HCT116 (cell line): ENCODE data around the gene CHM. TPM values are rescaled to one million over a fixed set of nuclear protein-coding genes. Genes with fewer than 3 reads are reported as not detected.

Experiments used
- ATAC-seq: fragments of 200-7000 bp; cut with Tn5 transposase; 2 replicates; pipeline ENCODE4 v1.9.1; 2020; ENCODE audit warnings: mild to moderate bottlenecking, moderate library complexity
- BruUV-seq: library from RNA; stranded (reverse); fragments of 400-500 nt; replicated peaks from 2 replicates; lab custom pipeline; 2021; lab: Mats Ljungman, UMichigan
- CTCF ChIA-PET: fragments of 300-600 bp; sonication (Branson Sonifier 250); formaldehyde crosslinking; loops from one replicate; lab custom pipeline; 2021; ENCODE audit warnings: antibody characterized with exemption; lab: Charles Lee
- POLR2A ChIA-PET: fragments of 300-600, 350-600 bp; sonication (Branson Sonifier 250); formaldehyde crosslinking; loops from one replicate; lab custom pipeline; 2021; ENCODE audit warnings: antibody characterized with exemption; lab: Charles Lee
- RAD21 ChIA-PET, 2 experiments: fragments of 300-600 bp; sonication (Branson Sonifier 250); formaldehyde crosslinking; loops; one replicate each; lab custom pipeline; 2023; ENCODE audit warnings: low total read pairs in 2 of 2; ENCODE audit not compliant: uncharacterized antibody in 2 of 2, unreplicated experiment in 2 of 2, low non-redundant PET in 1 of 2; lab: Charles Lee
- DNase-seq: peaks from one replicate; pipeline ENCODE4 v3.0.0-alpha.2; 2010; ENCODE audit warnings: low read depth, low spot score
- H2AFZ ChIP-seq: fragments of 200-600 bp; shearing (Covaris generic), sonication (generic); 2 replicates; pipeline ENCODE4 v1.6.1; 2017; ENCODE audit warnings: low read depth, mixed run types, mixed read lengths, antibody characterized with exemption, low read length; ENCODE audit not compliant: poor library complexity, severe bottlenecking
- H3K27ac ChIP-seq: 2 replicates; pipeline ENCODE4 v1.5.1; 2012; ENCODE audit warnings: low read depth, low read length
- H3K27me3 ChIP-seq: fragments of 200-600 bp; sonication (generic); 2 replicates; pipeline ENCODE4 v1.6.1; 2016; ENCODE audit warnings: mixed run types, low read length, mixed read lengths; ENCODE audit not compliant: insufficient read depth
- H3K36me3 ChIP-seq, 2 experiments: fragments of 200-500 bp in 1 of 2; fragments of 200-600 bp in 1 of 2; sonication (Bioruptor generic) in 1 of 2; sonication (generic) in 1 of 2; 2 replicates each; pipeline versions ENCODE4 v1.5.1 to v1.6.1; 2014 to 2016; ENCODE audit warnings: low read length in 2 of 2, inconsistent platforms in 1 of 2, mixed read lengths in 1 of 2, mixed run types in 1 of 2; ENCODE audit not compliant: insufficient read depth in 2 of 2, control insufficient read depth in 1 of 2
- H3K4me1 ChIP-seq, 2 experiments: fragments of 200-600 bp in 1 of 2; sonication (generic) in 1 of 2; 2 replicates each; pipeline versions ENCODE4 v1.5.1 to v1.6.1; 2012 to 2017; ENCODE audit warnings: low read length in 2 of 2, inconsistent platforms in 1 of 2, mild to moderate bottlenecking in 1 of 2, mixed read lengths in 1 of 2, mixed run types in 1 of 2, moderate library complexity in 1 of 2; ENCODE audit not compliant: insufficient read depth in 2 of 2, control insufficient read depth in 1 of 2
- H3K4me2 ChIP-seq: fragments of 200-600 bp; sonication (generic); 2 replicates; pipeline ENCODE4 v1.6.1; 2017; ENCODE audit warnings: mixed run types, low read length, mixed read lengths
- H3K4me3 ChIP-seq, 2 experiments: fragments of 200-600 bp in 1 of 2; sonication (generic) in 1 of 2; replicated peaks in 1 of 2; 2 replicates each; pipeline ENCODE4 v1.5.1; 2011 to 2016; ENCODE audit warnings: low read length in 2 of 2, control low read depth in 1 of 2, low read depth in 1 of 2, mild to moderate bottlenecking in 1 of 2, mixed read lengths in 1 of 2, mixed run types in 1 of 2
- H3K79me2 ChIP-seq: fragments of 200-600 bp; sonication (generic); 2 replicates; pipeline ENCODE4 v1.6.1; 2017; ENCODE audit warnings: mild to moderate bottlenecking, mixed run types, low read length, moderate library complexity, mixed read lengths; ENCODE audit not compliant: insufficient read depth
- H3K9ac ChIP-seq: fragments of 200-600 bp; sonication (generic); 2 replicates; pipeline ENCODE4 v1.6.1; 2016; ENCODE audit warnings: low read length, mixed read lengths
- H3K9me2 ChIP-seq: fragments of 200-600 bp; sonication (generic), shearing (Covaris generic); 2 replicates; pipeline ENCODE4 v1.6.1; 2017; ENCODE audit warnings: mixed run types, mild to moderate bottlenecking, moderate library complexity; ENCODE audit not compliant: insufficient read depth
- H3K9me3 ChIP-seq, 2 experiments: fragments of 200-500 bp in 1 of 2; fragments of 200-600 bp in 1 of 2; sonication (Bioruptor generic) in 1 of 2; sonication (generic) in 1 of 2; 2 replicates each; pipeline ENCODE4 v1.6.1; 2014 to 2017; ENCODE audit warnings: low read length in 2 of 2, mixed read lengths in 2 of 2, inconsistent platforms in 1 of 2, low read depth in 1 of 2, mild to moderate bottlenecking in 1 of 2, mixed run types in 1 of 2, moderate library complexity in 1 of 2; ENCODE audit not compliant: control insufficient read depth in 1 of 2, insufficient read depth in 1 of 2
- H4K20me1 ChIP-seq: fragments of 200-600 bp; sonication (generic), shearing (Covaris generic); 2 replicates; pipeline ENCODE4 v1.6.1; 2017; ENCODE audit warnings: mixed run types, mild to moderate bottlenecking, moderate library complexity; ENCODE audit not compliant: insufficient read depth
- ATF3 ChIP-seq: IDR thresholded peaks from 2 replicates; pipeline ENCODE4 v1.6.1; 2012
- CBX3 ChIP-seq: IDR thresholded peaks from 2 replicates; pipeline ENCODE4 v1.6.1; 2012; ENCODE audit warnings: low read depth
- CEBPB ChIP-seq: IDR thresholded peaks from 2 replicates; pipeline ENCODE4 v1.6.1; 2012; ENCODE audit warnings: low read depth
- FOSL1 ChIP-seq: IDR thresholded peaks from 2 replicates; pipeline ENCODE4 v1.6.1; 2012; ENCODE audit warnings: low read depth
- REST ChIP-seq: IDR thresholded peaks from 2 replicates; pipeline ENCODE4 v1.6.1; 2012; ENCODE audit warnings: low read depth
- ZBTB33 ChIP-seq: IDR thresholded peaks from 2 replicates; pipeline ENCODE4 v1.6.1; 2011; ENCODE audit warnings: mild to moderate bottlenecking, low read length, moderate library complexity; ENCODE audit not compliant: insufficient replicate concordance; ENCODE audit errors: extremely low read depth
- intact Hi-C: fragments of 100-400 bp; cut with micrococcal nuclease; formaldehyde crosslinking; loops from 2 replicates; pipeline ENCODE4 v1.10.0; 2022
- total RNA-seq: library from RNA; stranded (reverse); gene quantifications from one replicate; pipeline ENCODE4 v1.2.1, GENCODE V29; 2021; ENCODE audit not compliant: unreplicated experiment

CHM gene
- total RNA-seq, 1 experiment from 2014 or later = 17.1 TPM

GRCh38 chrX:85865324-85865723, 182.0 kb downstream of the CHM start:
- H3K9me3 ChIP-seq = no peaks in the 10 kb centered on the region
- H3K27me3 ChIP-seq = no peaks in the 10 kb centered on the region
- RAD21 ChIA-PET = no interaction called here
- H3K36me3 ChIP-seq = no peaks in the 10 kb centered on the region
- H3K79me2 ChIP-seq = no peaks in the 10 kb centered on the region
- no peaks in the 10 kb centered on the region for H3K4me1 ChIP-seq
- no peak for ATAC-seq
- no TSS peak for BruUV-seq
- no peak overlapping the region for H3K4me3 ChIP-seq
- no peak overlapping the region for H3K27ac ChIP-seq
- H3K9ac ChIP-seq = no peak overlapping the region
- H4K20me1 ChIP-seq = no peaks in the 10 kb centered on the region
- no peaks in the 10 kb centered on the region for H3K9me2 ChIP-seq
- POLR2A ChIA-PET = no interaction called here
- H2AFZ ChIP-seq = no peak overlapping the region
- TF ChIP-seq FOSL1 (no peak), CEBPB (no peak), CBX3 (no peak), REST (no peak), ZBTB33 (no peak), ATF3 (no peak)
- TF ChIP-seq, all 23 proteins: peak for 0
- no peak for DNase-seq
- intact Hi-C loops = no loop called here
- CTCF ChIA-PET = no interaction called here
- no peak overlapping the region for H3K4me2 ChIP-seq
